A549 (cell line): ENCODE data around the gene AP2A2.

ENCODE experiments used
- BHLHE40 ChIP-seq: IDR thresholded peaks from 2 replicates; pipeline ENCODE4 v1.6.1; 2012; ENCODE audit warnings: low read depth, low read length, inconsistent platforms
- EP300 ChIP-seq, 2 experiments: fragments of >200 bp; sonication (Bioruptor Twin); formaldehyde crosslinking; IDR thresholded peaks; 2 replicates in 1 of 2; 3 replicates in 1 of 2; pipeline ENCODE4 v1.6.1; 2016 to 2017
- JUNB ChIP-seq: fragments of >200 bp; sonication (Bioruptor Twin); formaldehyde crosslinking; IDR thresholded peaks from 2 replicates; pipeline ENCODE4 v1.6.1; 2016
- MAZ ChIP-seq: fragments of 150-350 bp; IDR thresholded peaks from 2 replicates; pipeline ENCODE4 v1.6.1; 2014; ENCODE audit warnings: antibody characterized with exemption, low read depth, low read length, borderline replicate concordance
- MYC ChIP-seq: IDR thresholded peaks from 2 replicates; pipeline ENCODE4 v1.6.1; 2012; ENCODE audit warnings: mild to moderate bottlenecking, inconsistent platforms, low read length, improper control_type of control experiment, borderline replicate concordance
- POLR2A ChIP-seq: IDR thresholded peaks from 2 replicates; pipeline ENCODE4 v1.6.1; 2012; ENCODE audit warnings: mild to moderate bottlenecking, low read length
- SMC3 ChIP-seq: fragments of >200 bp; sonication (Bioruptor Twin); formaldehyde crosslinking; IDR thresholded peaks from 3 replicates; pipeline ENCODE4 v1.6.1; 2018; ENCODE audit warnings: inconsistent platforms
- ZNF302 ChIP-seq: fragments of 250-450 bp; sonication (Bioruptor Pico); IDR thresholded peaks from 2 replicates; pipeline ENCODE4 v1.9.0; 2021; ENCODE audit warnings: inconsistent platforms, mild to moderate bottlenecking, moderate library complexity
- TF ChIP-seq, protein P1 (sequence below): fragments of >200 bp; sonication (Bioruptor Twin); formaldehyde crosslinking; IDR thresholded peaks from 3 replicates; pipeline ENCODE4 v1.5.1; 2016
- TF ChIP-seq, protein P2 (sequence below): fragments of 200-600 bp; sonication (generic); IDR thresholded peaks from 2 replicates; pipeline ENCODE4 v1.6.1; 2016; ENCODE audit warnings: antibody characterized with exemption, mild to moderate bottlenecking, moderate library complexity

DNA sequence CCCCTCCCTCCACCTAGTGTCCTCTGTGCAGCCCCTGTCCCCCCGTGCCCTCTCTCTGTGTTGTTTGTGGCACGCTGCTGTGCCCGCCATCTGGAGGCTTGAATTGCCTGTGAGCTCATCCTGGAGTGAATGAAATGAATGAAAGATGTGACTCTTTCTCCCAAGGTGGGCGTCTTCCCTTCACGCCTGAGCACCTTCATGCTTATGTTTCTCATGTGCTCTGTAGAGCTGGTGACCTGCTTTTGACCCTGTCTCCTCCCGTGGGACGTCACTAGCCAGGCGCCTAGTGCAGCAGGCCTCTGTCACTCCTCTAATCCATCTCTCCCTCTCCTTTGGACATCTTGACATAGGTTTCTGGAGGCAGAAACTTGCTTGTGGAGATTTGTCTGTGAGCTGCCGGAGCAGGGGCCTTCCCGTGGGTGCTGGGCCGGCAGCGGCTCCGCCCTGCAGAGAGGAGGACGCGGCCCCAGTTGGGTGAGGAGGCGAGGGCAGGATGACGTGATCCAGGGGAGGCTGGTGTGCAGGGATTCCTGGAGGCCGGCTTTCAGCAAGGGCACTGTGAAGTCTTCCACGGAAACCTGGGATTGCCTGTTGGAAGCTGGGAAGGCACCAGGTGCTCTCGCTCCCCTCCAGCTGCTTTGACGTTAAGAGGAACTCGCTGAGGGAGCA, 70.2 kb downstream of the AP2A2 start:
- TF ChIP-seq, protein P1, sequence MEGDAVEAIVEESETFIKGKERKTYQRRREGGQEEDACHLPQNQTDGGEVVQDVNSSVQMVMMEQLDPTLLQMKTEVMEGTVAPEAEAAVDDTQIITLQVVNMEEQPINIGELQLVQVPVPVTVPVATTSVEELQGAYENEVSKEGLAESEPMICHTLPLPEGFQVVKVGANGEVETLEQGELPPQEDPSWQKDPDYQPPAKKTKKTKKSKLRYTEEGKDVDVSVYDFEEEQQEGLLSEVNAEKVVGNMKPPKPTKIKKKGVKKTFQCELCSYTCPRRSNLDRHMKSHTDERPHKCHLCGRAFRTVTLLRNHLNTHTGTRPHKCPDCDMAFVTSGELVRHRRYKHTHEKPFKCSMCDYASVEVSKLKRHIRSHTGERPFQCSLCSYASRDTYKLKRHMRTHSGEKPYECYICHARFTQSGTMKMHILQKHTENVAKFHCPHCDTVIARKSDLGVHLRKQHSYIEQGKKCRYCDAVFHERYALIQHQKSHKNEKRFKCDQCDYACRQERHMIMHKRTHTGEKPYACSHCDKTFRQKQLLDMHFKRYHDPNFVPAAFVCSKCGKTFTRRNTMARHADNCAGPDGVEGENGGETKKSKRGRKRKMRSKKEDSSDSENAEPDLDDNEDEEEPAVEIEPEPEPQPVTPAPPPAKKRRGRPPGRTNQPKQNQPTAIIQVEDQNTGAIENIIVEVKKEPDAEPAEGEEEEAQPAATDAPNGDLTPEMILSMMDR: no peak
- TF ChIP-seq BHLHE40: no peak
- TF ChIP-seq SMC3: no peak
- no peak for TF ChIP-seq JUNB
- no peak for TF ChIP-seq MYC
- TF ChIP-seq EP300 (IDR thresholded peaks at IDR 0.05): no peak
- TF ChIP-seq, protein P2, sequence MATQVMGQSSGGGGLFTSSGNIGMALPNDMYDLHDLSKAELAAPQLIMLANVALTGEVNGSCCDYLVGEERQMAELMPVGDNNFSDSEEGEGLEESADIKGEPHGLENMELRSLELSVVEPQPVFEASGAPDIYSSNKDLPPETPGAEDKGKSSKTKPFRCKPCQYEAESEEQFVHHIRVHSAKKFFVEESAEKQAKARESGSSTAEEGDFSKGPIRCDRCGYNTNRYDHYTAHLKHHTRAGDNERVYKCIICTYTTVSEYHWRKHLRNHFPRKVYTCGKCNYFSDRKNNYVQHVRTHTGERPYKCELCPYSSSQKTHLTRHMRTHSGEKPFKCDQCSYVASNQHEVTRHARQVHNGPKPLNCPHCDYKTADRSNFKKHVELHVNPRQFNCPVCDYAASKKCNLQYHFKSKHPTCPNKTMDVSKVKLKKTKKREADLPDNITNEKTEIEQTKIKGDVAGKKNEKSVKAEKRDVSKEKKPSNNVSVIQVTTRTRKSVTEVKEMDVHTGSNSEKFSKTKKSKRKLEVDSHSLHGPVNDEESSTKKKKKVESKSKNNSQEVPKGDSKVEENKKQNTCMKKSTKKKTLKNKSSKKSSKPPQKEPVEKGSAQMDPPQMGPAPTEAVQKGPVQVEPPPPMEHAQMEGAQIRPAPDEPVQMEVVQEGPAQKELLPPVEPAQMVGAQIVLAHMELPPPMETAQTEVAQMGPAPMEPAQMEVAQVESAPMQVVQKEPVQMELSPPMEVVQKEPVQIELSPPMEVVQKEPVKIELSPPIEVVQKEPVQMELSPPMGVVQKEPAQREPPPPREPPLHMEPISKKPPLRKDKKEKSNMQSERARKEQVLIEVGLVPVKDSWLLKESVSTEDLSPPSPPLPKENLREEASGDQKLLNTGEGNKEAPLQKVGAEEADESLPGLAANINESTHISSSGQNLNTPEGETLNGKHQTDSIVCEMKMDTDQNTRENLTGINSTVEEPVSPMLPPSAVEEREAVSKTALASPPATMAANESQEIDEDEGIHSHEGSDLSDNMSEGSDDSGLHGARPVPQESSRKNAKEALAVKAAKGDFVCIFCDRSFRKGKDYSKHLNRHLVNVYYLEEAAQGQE: no peak
- TF ChIP-seq MAZ: no peak
- no peak for TF ChIP-seq ZNF302 (CRISPR knock-in tag)
- TF ChIP-seq POLR2A: no peak
